IMR-90 (cell line): ENCODE data around the gene ACTR1A. TPM values are rescaled to one million over a fixed set of nuclear protein-coding genes. Genes with fewer than 3 reads are reported as not detected.

Experiments
- ATAC-seq: fragments of 200-7000 bp; cut with Tn5 transposase; 2 replicates; pipeline ENCODE4 v1.9.1; 2020; ENCODE audit warnings: low read depth, mild to moderate bottlenecking, moderate library complexity
- BruUV-seq: library from RNA; stranded (reverse); fragments of 400-500 nt; replicated peaks from 2 replicates; lab custom pipeline; 2021; lab: Mats Ljungman, UMichigan
- CTCF ChIA-PET: fragments of 300-600 bp; formaldehyde crosslinking; extraction: SDS; loops from one replicate; lab custom pipeline; 2021; ENCODE audit warnings: antibody characterized with exemption; lab: Yijun Ruan, JAX
- POLR2A ChIA-PET: fragments of 300-600 bp; sonication (Branson Sonifier 250); formaldehyde crosslinking; loops from one replicate; lab custom pipeline; 2022; ENCODE audit warnings: antibody characterized with exemption; ENCODE audit not compliant: unreplicated experiment; lab: Charles Lee
- DNase-seq: peaks from one replicate; pipeline ENCODE4 v3.0.0; 2013
- H2AFZ ChIP-seq: replicated peaks from 2 replicates; pipeline ENCODE3; 2013; ENCODE audit warnings: low read length, mild to moderate bottlenecking; ENCODE audit not compliant: poor library complexity
- H2AK5ac ChIP-seq: 2 replicates; pipeline ENCODE4 v1.6.1; 2013; ENCODE audit warnings: low read depth, low read length, inconsistent platforms
- H2AK9ac ChIP-seq: replicated peaks from 2 replicates; pipeline ENCODE3; 2013; ENCODE audit warnings: mild to moderate bottlenecking, low read depth, low read length, moderate library complexity; ENCODE audit not compliant: poor library complexity
- H2BK120ac ChIP-seq: 2 replicates; pipeline ENCODE4 v1.6.1; 2013; ENCODE audit warnings: low read depth, low read length, inconsistent platforms
- H2BK15ac ChIP-seq: 3 replicates; pipeline ENCODE4 v1.6.1; 2013; ENCODE audit warnings: low read depth, low read length, inconsistent platforms
- H2BK20ac ChIP-seq: 2 replicates; pipeline ENCODE4 v1.6.1; 2013; ENCODE audit warnings: low read depth, mild to moderate bottlenecking, inconsistent platforms, low read length, moderate library complexity
- H2BK5ac ChIP-seq: 2 replicates; pipeline ENCODE4 v1.6.1; 2013; ENCODE audit warnings: mild to moderate bottlenecking, low read depth, low read length, inconsistent platforms; ENCODE audit not compliant: poor library complexity, severe bottlenecking
- H3K14ac ChIP-seq: replicated peaks from 2 replicates; pipeline ENCODE4 v1.6.1; 2013; ENCODE audit warnings: low read depth, low read length, inconsistent platforms
- H3K18ac ChIP-seq: 2 replicates; pipeline ENCODE4 v1.6.1; 2013; ENCODE audit warnings: low read depth, low read length, control low read depth
- H3K23ac ChIP-seq: 2 replicates; pipeline ENCODE4 v1.6.1; 2013; ENCODE audit warnings: low read depth, low read length, inconsistent platforms
- H3K27ac ChIP-seq: 2 replicates; pipeline ENCODE4 v1.5.1; 2013; ENCODE audit warnings: mild to moderate bottlenecking, control low read depth, low read length; ENCODE audit not compliant: insufficient read depth
- H3K27me3 ChIP-seq: 2 replicates; pipeline ENCODE4 v1.6.1; 2013; ENCODE audit warnings: low read length; ENCODE audit not compliant: control insufficient read depth, insufficient read depth
- H3K36me3 ChIP-seq: 2 replicates; pipeline ENCODE4 v1.6.1; 2013; ENCODE audit warnings: low read length, mixed read lengths; ENCODE audit not compliant: control insufficient read depth, insufficient read depth
- H3K4ac ChIP-seq: 2 replicates; pipeline ENCODE4 v1.6.1; 2013; ENCODE audit warnings: low read depth, low read length, inconsistent platforms
- H3K4me1 ChIP-seq: 2 replicates; pipeline ENCODE4 v1.6.1; 2013; ENCODE audit warnings: low read length, mixed read lengths; ENCODE audit not compliant: control insufficient read depth, insufficient read depth
- H3K4me2 ChIP-seq: 2 replicates; pipeline ENCODE4 v1.6.1; 2013; ENCODE audit warnings: low read depth, mild to moderate bottlenecking, control low read depth, low read length, moderate library complexity
- H3K4me3 ChIP-seq: 2 replicates; pipeline ENCODE4 v1.5.1; 2013; ENCODE audit warnings: low read depth, mild to moderate bottlenecking, control low read depth, low read length, moderate library complexity; ENCODE audit not compliant: insufficient read depth
- H3K56ac ChIP-seq: 2 replicates; pipeline ENCODE4 v1.6.1; 2013; ENCODE audit warnings: low read length, inconsistent platforms; ENCODE audit not compliant: insufficient read depth; ENCODE audit errors: extremely low read depth
- H3K79me1 ChIP-seq, 2 experiments: 2 replicates each; pipeline ENCODE4 v1.6.1; 2013; ENCODE audit warnings: low read length in 2 of 2, inconsistent platforms in 1 of 2, low read depth in 1 of 2
- H3K9ac ChIP-seq: 2 replicates; pipeline ENCODE4 v1.6.1; 2013; ENCODE audit warnings: low read depth, low read length, control low read depth
- H3K9me1 ChIP-seq: 2 replicates; pipeline ENCODE4 v1.6.1; 2013; ENCODE audit warnings: low read length, inconsistent platforms; ENCODE audit not compliant: insufficient read depth
- H3K9me3 ChIP-seq: 2 replicates; pipeline ENCODE4 v1.6.1; 2013; ENCODE audit warnings: low read length; ENCODE audit not compliant: control insufficient read depth, insufficient read depth
- H4K20me1 ChIP-seq: 2 replicates; pipeline ENCODE4 v1.6.1; 2013; ENCODE audit warnings: low read length, inconsistent platforms; ENCODE audit not compliant: insufficient read depth
- H4K5ac ChIP-seq: 2 replicates; pipeline ENCODE4 v1.6.1; 2013; ENCODE audit warnings: mild to moderate bottlenecking, low read depth, low read length, control low read depth
- H4K8ac ChIP-seq, 2 experiments: 2 replicates each; pipeline ENCODE4 v1.6.1; 2013; ENCODE audit warnings: low read depth in 2 of 2, low read length in 2 of 2, control low read depth in 1 of 2, inconsistent platforms in 1 of 2
- H4K91ac ChIP-seq: 2 replicates; pipeline ENCODE4 v1.6.1; 2013; ENCODE audit warnings: low read depth, low read length, inconsistent platforms; ENCODE audit not compliant: insufficient read depth
- CEBPB ChIP-seq: IDR thresholded peaks from 2 replicates; pipeline ENCODE4 v1.6.1; 2012; ENCODE audit warnings: low read depth, low read length, improper control_type of control experiment
- CHD1 ChIP-seq: IDR thresholded peaks from 2 replicates; pipeline ENCODE4 v1.6.1; 2012; ENCODE audit warnings: low read depth, low read length, improper control_type of control experiment
- CTCF ChIP-seq: conservative IDR thresholded peaks from 2 replicates; pipeline ENCODE4 v1.5.1; 2012; ENCODE audit warnings: mild to moderate bottlenecking, low read depth, low read length, improper control_type of control experiment
- ELK1 ChIP-seq: fragments of 150-350 bp; IDR thresholded peaks from 2 replicates; pipeline ENCODE4 v1.6.1; 2016; ENCODE audit warnings: low read depth, mild to moderate bottlenecking, low read length, moderate library complexity, borderline replicate concordance
- MXI1 ChIP-seq: IDR thresholded peaks from 2 replicates; pipeline ENCODE4 v1.6.1; 2012; ENCODE audit warnings: low read depth, mild to moderate bottlenecking, low read length, moderate library complexity, borderline replicate concordance
- RFX5 ChIP-seq: IDR thresholded peaks from 2 replicates; pipeline ENCODE4 v1.8.0; 2012; ENCODE audit warnings: low read depth, mild to moderate bottlenecking, low read length, moderate library complexity
- dilution Hi-C: fragments of 300-500 bp; cut with HindIII; formaldehyde crosslinking; loops from one replicate; pipeline ENCODE4 v1.14.3; 2018; ENCODE audit warnings: low sequenced_read_pairs; ENCODE audit not compliant: unreplicated experiment
- in situ Hi-C: fragments of 300-500 bp; cut with MboI; formaldehyde crosslinking; loops from 3 replicates; pipeline ENCODE4 v1.14.3; 2019; ENCODE audit warnings: low sequenced_read_pairs, inconsistent platforms, mixed read lengths
- intact Hi-C: fragments of 100-400 bp; cut with micrococcal nuclease; formaldehyde crosslinking; loops from 2 replicates; pipeline ENCODE4 v1.10.0; 2022
- polyA plus RNA-seq, 3 experiments: library from polyadenylated mRNA; depleted of rRNA; stranded (reverse); fragments of >200 nt; gene quantifications; 2 replicates each; pipeline ENCODE4 v1.2.3, GENCODE V29; 2012; ENCODE audit warnings: low replicate concordance in 1 of 3
- total RNA-seq: library from RNA; depleted of rRNA; stranded (reverse); fragments of >200 nt; gene quantifications from 2 replicates; pipeline ENCODE4 v1.2.3, GENCODE V29; 2012

The ACTR1A gene
- total and polyA plus RNA-seq, 2 of the 4 experiments (the other 2 are of a cell fraction), result 142 to 157 TPM

- Histone ChIP-seq H3K4me2 (no peak overlapping the region), H4K5ac (no peak overlapping the region), H4K20me1 (peaks cover 6% of the 10 kb centered on the region; the same call in 1 of the 2 replicates), H2BK5ac (no peak overlapping the region), H3K4ac (no peak overlapping the region), H3K14ac (no peak overlapping the region), H4K91ac (no peak overlapping the region), H2BK15ac (no peak overlapping the region), H2BK120ac (no peak overlapping the region), H3K4me1 (no peaks in the 10 kb centered on the region), H3K36me3 (peaks cover 42% of the 10 kb centered on the region), H3K9ac (no peak overlapping the region), H2AK9ac (no peak overlapping the region), H3K4me3 (no peak overlapping the region), H3K18ac (no peak overlapping the region), H3K56ac (no peak overlapping the region), H3K9me3 (no peaks in the 10 kb centered on the region), H3K23ac (no peak overlapping the region), H2AFZ (no peak overlapping the region), H3K9me1 (no peaks in the 10 kb centered on the region), H3K27ac (no peak overlapping the region), H3K79me1 (no peaks in the 10 kb centered on the region; a peak in 2 of 4 replicates), H3K27me3 (no peaks in the 10 kb centered on the region), H2AK5ac (no peak overlapping the region), H4K8ac (no peak overlapping the region), H2BK20ac (no peak overlapping the region)
- ChIA-PET POLR2A (no interaction called here), CTCF (interaction anchor here (0.8 to 0.9 kb wide), 2 partner anchors 85 to 104 kb away, joined by 3 read pairs; no protein-coding TSS in a partner anchor)
- dilution Hi-C loops (no loop called here), in situ Hi-C loops (loop anchor here (5.0 to 10.0 kb wide), 2 partner anchors 87 to 255 kb away; partner anchors contain the start of gene ELOVL3), intact Hi-C loops (loop anchor here (1.0 to 2.0 kb wide), 4 partner anchors 58 to 311 kb away; no protein-coding TSS in a partner anchor)
- DNase-seq (no peak), ATAC-seq (no peak)
- no TSS peak for BruUV-seq
- TF ChIP-seq ELK1 (no peak), RFX5 (no peak), CTCF (no peak), CHD1 (no peak), CEBPB (no peak), MXI1 (no peak)
These were observed 22.9 kb downstream of the ACTR1A start for GRCh38 chr10:102479651-102480050.
